HG02970 (cell line): ENCODE results near the gene BPIFB1.

Source experiments
- ATAC-seq: cut with Tn5 transposase; IDR thresholded peaks from one replicate; pipeline ENCODE4 v1.9.1; 2021; ENCODE audit warnings: mild to moderate bottlenecking, moderate library complexity, moderate number of reproducible peaks; ENCODE audit not compliant: unreplicated experiment, low FRiP score

BPIFB1 gene

GRCh38 chr20:33272155-33272873, 10.7 kb upstream of the BPIFB1 start:
- no peak for ATAC-seq

DNA sequence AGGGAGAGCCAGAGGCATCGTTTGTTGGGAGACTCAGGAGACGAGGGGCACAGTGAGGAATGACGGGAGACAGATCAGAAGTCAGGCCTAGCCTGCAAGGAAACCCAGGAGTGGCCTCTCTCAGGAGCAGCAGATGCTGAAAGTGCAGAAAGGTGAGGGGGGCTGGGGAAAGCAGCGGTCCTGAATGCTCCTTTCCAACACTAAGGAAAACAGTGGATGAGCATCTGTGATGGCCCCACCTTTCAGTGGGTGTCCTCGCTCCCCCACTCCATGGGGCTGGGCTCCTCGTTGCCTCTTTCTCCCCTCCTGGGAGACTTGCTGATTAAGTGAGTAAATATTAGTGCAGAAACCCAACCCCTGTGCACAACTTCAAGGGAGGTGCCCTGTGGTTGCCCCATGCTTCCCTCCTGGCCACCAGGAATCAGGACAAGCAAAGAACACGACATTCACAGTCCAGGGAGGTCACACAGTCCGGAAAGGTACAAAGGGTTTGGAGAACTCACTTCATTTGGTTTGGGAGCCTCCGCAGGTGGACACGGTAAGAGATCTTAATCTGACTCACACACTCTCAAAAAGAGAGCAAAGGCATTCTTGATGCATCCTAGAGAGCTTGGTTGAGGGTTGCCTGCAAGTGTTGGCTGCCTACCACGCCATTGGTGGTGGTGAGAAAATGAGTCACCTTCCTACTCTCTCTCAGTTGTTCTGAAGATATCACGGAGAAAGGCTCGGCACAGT, 9.7 kb upstream of the BPIFB1 start:
- no peak for ATAC-seq

DNA sequence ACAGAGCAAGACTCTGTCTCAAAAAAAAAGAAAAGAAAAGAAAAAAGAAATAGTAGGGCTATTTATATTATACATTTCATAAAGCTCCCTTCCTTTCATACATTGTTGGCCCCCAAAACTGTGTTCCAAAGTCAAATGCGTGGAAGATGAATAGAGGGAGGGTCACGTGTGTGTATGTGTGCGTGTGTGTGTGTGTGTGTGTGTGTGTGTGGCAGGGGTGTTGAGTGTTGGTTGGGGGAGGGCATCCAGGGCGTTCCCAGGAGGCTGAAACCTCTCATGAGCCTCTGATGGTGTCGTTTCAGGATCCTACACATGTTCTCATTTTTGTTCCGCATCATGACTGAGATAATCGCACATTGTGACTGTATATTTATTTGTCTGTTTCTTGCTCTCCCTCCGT, 7.8 kb upstream of the BPIFB1 start:
- no peak for ATAC-seq

- no peak for ATAC-seq
These were observed 7.1 kb upstream of the BPIFB1 start for GRCh38 chr20:33275871-33276270.

GRCh38 chr20:33276303-33277113, 6.5 kb upstream of the BPIFB1 start:
- ATAC-seq = no peak

- ATAC-seq = no peak
These were observed 5.3 kb upstream of the BPIFB1 start for GRCh38 chr20:33277471-33278441.

GRCh38 chr20:33278700-33279099, 4.3 kb upstream of the BPIFB1 start:
- no peak for ATAC-seq

GRCh38 chr20:33279261-33279910, 3.6 kb upstream of the BPIFB1 start:
- no peak for ATAC-seq

DNA sequence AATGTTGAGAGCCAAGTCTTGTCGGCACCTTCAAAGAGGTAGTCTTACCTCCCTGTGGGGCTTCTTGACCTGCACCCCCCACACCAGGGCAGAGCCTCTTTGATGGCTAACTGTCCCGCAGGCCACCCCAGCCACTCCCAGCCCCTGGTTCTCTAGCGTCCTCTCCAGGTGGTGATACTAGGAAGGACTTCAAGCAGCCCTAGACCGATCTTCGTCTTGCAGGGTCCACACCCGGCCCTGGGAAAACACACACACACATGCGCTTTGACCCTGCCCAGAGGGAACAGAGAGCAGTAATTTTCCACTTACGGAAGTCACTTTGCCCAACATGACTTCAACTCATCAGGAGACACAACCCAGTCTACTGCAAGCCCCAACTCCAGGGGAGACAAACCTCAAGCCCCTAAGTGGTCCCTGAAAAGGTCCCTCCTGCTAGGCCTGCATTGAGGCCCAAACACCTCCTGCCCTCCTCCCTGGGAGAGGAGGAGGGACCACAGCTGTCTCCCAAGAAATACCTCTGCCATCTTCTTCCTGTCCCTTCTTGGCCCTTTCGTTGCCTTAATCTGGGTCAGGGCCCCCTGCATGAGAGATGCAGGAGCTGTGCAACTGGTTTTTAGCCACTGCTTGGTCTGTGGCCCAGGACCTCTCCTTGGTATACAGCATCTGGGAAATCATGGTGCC, 2.9 kb upstream of the BPIFB1 start:
- ATAC-seq = no peak

- ATAC-seq = no peak
These were observed 2.2 kb upstream of the BPIFB1 start for GRCh38 chr20:33280775-33281174.

GRCh38 chr20:33281550-33282146, 1.4 kb upstream of the BPIFB1 start:
- ATAC-seq = no peak

DNA sequence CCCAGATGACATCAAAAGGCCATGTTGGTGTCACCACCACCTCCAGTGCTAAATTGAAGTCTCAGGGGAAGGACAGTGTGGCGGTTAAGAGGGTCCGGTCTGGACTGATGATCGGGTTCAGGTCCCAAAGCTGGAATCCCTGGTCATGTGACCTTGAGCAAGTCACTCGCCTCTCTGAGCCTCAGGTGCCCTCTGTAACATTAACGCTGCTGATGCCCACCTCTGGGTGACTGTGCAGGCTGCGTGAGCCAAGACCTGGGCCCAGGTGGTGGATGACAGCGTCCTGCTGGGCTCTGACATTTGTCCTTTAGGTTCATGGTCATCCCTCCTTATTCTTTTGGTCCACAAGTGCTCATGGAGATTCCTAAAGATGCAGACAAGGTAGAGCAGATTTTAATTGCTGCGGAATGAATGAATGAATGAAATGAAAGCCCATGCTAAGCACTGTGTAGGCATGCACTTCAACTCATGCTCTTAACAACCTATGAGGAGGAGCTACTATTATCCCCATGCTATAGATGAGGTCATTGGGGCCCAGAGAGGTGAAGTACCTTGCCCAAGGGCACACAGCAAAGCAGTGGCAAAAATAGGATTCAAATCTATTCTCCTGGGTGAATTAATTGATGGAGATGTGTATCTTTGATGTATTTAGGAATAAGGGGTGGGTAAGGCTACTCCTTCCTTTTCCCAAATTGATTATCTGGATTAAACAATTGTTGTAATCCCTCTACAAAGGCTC, 649 bp upstream of the BPIFB1 start:
- ATAC-seq = no peak

- ATAC-seq = no peak
These were observed 1.3 kb downstream of the BPIFB1 start for GRCh38 chr20:33284284-33284683.

GRCh38 chr20:33284937-33285336, 1.9 kb downstream of the BPIFB1 start:
- no peak for ATAC-seq

DNA sequence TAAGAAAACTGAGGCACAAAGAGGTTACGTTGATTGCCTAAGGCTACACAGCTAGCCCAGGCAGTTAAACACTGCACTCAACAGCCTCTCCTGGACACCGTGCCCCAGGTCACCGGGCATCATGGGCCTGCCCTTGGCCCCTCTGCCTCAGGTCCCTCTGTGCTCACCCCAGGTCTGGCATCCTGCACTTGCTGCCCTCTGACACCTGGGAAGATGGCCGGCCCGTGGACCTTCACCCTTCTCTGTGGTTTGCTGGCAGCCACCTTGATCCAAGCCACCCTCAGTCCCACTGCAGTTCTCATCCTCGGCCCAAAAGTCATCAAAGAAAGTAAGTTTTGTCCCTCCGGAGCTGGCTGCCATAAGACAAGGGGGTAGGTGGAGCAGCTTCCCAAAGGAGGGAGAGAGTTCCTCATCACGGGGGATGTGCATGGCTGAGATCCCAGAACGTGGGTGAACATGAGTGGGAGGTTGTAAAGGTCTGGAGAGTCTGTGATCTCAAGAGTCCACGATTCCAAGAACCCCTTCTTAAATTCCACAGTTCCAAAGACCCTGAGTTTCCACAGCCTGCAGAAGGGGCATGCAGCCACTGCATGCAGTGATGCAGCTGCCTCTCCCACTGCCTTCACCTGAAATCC, 3.0 kb downstream of the BPIFB1 start:
- no peak for ATAC-seq

DNA sequence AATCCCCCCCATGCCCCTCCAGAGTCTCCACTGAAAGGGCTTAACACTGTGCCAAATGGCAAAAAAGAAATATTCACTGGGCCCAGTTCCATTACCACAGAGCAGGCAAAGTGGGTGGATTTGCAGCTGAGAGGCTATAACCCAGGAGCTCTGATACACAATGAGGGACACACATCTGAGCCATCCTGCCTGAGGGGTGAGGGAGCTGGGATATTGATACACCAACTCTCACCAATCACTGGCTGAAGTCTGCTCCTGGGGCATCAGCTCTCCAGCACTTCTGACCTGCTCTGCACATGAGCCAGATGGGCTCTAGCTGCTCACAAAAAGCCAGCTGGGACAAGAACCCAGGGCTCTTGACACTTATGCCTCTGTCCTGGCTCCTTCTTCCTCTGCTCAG, 4.9 kb downstream of the BPIFB1 start:
- ATAC-seq = no peak

GRCh38 chr20:33290852-33291251, 7.8 kb downstream of the BPIFB1 start:
- ATAC-seq = no peak

DNA sequence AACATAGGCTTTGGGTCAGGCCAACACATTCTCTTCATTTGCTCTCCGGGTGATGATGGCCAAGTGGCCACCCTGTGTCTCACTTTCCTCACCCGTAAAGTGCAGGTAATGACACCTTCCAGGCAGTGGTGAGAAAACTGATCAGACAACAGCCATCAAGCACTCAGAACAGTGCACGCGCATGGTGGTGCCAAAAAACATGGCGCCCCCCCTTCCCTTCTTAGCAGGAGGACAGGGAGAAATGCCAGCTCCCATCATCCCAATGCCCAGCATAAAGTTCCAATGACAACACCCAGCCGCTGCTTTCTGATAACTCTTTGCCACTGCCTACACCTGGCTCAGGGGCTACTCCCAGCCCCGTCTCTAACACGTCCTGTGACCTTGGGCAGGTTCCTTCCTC, 8.4 kb downstream of the BPIFB1 start:
- no peak for ATAC-seq
